Cerebellar nuclear complex (tissue), 1 donor: ENCODE measurements around the gene ERO1A.

Experiments used
- DNase-seq, 2 experiments: peaks; one replicate each; lab custom pipeline; 2025; lab: John Stamatoyannopoulos, UW

ERO1A gene

DNA sequence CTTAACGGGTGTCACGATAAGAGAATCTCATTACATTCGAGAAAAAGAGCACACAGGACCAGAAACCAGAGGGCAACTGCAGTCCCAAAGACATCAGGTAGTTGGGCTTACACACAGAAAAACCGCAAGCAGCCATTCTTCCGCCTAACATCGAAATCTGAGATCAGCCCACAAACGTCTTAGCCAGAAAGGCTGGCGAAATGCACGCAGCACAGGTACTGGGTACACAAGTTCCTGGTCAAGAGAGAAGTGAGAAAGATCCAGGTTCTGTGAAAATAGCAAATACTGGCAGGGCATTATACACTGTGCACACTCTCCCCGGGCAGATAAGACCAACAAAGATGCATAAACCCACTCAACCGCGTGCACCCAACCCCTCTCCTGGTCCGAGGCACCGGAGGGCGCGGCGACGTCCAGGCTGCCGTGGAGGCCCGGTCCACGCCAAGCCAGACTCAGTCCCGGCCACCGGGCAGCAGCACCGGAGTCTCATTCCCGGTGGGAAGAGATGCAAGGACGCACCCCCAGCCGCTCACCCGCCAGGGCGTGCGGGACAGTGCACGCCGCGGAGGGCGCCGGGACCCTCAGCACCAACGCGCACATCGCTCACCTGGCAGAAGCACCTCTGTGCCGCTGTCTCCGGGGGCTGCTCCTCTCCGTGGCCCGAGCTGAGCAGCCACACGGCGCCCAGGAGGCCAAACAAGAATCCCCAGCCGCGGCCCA lies 437 bp downstream of the ERO1A start:
- DNase-seq, result no peak

DNA sequence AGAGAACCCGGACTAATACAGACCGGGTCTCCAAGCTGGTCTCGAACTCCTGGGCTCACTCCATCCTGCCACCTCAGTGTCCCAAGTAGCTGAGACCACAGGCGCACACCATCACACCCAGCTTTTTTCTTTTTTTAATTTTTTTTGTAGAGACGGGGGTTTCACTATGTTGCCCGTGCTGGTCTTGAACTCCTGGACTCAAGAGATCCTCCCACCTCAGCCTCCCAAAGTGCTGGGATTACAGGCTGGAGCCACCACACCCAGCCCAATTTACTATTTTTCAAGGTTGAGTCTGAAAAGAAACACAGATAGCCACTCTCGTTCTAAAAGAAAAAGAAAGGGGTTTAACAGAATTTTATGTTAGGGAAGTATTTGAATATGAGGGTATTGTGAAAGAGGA lies 1.8 kb downstream of the ERO1A start:
- no peak for DNase-seq

DNA sequence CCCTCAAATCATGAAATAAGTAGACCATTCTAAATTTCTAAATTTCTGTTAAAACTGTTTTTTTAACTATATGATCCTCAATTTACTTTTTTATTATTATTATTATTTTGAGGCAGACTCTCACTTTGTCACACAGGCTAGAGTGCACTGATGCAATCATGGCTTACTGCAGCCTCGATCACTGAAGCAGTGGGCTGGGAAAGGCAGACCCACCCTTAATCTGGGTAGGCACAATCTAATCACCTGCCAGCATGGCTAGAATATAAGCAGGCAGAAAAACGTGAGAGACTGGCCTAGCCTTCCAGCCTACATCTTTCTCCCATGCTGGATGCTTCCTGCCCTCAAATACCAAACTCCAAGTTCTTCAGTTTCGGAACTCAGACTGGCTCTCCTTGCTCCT lies 2.3 kb downstream of the ERO1A start:
- DNase-seq, result no peak

DNA sequence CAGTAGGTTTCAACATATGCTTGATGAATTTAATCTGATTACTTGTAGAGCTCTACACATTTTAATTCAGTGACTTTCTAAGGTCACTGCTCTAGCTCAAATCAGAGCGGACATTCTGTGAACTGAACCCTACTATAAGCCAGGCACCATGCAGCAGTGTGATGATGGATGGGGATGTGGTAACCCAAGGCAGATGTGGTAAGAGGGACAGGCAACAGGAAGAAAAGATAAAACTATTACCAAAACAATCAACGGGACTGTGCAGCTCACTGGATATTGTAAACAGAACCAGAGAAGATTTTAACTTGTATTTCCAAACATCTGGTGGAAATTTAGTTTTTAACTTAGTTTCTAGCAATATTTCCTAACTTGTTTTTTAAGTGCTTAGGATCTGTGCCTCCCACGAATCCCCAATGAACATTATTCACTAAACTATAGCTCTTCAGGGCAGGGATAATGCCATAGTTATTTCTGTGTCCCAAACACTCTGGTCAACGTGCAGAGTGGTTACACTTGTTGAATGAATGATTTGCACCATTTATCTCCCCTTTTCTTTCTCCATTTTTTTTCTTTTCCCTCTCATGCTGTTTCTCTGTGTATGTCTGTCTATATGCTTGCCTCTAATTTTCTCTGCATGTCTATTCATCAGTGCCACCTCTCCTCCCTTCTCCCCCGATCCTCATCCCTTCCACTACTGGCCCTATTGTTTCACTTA lies 3.0 kb downstream of the ERO1A start:
- DNase-seq, result no peak

DNA sequence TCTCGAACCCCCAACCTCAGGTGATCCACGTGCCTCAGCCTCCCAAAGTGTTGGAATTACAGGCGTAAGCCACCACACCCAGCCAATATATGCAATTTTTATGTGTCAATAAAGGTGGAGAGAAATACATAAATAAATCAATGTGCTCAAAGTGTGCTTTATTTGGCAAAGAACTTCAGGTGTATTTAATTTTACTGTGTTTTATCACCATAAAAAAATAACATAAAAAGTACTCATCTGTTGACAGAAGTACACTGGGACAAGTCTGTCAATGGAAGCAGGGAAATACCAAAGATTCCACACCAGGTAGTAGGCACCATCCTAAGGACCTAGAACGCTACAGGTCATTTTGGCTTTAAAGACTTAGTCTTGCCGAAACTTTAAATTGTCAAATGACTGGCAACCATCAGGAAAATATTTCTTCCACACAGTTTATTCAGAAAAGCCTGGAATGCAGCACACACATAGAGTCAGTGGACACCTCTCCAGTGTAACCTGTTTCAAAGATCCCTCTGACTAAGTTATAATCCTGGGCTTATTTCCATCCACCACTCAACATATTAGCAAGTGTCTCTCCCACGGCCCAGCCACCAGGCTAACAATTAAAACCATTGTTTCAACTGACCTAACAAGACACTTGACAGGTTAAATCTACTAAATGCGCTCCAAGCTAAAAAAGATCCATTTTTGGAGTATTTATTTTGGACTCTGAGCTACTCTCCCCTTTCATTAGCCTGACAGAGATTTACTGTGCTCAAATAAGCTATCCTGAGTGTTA lies 4.2 kb downstream of the ERO1A start:
- DNase-seq, result no peak

DNA sequence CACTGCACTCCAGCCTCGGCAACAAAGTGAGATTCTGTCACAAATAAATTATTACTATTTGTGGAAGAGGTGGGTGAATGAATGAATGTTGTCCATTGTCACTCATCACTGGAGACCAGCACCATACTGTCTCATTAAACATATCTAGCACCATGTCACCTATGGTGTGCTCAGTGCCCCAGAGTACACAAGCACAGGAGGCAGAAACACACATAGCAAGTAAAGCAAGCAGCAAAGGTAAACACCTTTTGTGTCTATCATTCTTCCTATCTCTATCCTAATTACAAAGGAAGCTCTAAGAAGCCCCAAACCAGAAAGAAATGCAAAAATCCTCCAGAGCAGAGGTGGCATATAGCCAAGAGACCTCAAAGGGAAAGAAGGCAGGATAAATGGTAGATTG lies 9.2 kb downstream of the ERO1A start:
- DNase-seq, result no peak

DNA sequence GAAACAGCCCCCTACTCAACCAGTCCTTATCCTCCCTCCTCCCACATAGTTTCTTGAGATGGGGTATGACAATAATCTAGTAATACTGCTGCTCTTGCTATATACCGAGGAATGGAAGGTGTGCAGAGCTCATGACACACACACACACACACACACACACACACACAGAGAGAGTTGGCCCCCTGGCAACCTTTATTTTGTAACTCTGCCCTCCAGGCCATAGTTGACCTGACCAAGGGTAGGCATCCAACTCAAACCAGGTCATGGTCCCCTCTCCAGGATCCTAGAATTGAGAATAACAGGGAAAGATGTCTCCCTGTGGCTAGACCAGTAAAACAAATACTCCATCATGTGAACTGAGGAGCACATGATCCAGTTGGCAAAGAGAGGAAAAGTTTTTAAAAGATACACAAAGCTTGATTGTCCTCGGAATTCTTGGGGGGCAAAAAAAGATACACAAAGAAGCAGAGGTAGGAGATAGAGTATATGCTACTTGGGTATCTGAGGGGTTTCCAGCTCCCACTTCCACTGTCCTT lies 11.3 kb downstream of the ERO1A start:
- DNase-seq, result no peak

DNA sequence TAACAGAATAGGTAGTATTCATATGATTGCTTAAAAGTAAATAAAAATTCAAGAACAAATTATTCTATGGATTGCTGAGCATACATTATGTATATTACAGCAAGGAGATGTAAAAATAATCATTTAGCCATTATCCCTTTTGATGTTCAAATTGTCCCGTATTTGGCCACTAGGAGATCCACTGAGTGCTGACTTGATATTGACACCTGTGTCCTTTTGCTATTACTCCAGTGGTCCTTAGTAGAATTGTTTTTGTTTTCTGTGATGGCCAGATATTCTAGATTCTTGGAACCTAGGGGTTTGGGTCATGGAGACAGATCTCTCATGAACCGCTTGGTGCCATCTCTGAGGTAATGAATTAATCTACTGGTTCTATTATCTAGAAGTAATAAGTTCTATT lies 16.8 kb downstream of the ERO1A start:
- DNase-seq, result no peak

DNA sequence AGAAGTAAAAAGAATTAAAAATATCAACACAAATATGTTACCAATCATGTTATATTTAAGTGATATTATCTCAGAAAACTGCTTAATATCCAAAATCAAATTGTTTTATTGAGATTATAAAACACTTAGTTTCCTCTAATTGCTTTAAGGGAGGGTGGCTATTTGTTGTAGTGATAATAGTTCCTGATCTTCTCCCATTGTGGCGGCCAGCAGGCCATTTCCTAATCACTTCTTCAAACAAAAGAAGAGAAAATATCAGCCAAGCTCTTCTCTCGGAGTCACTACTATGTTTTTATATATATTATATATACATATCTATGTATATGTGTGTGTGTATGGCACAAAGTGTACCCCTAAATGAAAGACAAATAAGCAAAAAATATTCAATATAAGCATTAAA lies 31.5 kb downstream of the ERO1A start:
- DNase-seq, result no peak

DNA sequence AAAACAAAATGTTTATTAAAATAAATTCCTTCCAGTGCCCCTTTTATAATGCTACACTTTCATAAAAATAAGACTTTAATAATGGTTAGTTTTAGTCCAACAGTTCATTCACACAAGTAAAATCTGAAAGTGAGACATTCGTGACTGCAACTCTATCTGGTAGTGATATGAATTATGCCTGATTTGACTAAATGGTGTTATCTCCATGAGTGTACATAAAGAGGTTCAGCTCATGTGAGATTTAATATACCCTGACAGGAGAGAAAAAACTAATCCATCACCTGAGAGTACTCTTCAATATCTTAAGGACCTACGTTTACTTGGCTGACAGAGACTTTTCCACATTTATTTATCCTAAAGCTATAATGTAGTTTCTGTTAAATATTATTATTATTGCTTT lies 34.0 kb downstream of the ERO1A start:
- no peak for DNase-seq

DNA sequence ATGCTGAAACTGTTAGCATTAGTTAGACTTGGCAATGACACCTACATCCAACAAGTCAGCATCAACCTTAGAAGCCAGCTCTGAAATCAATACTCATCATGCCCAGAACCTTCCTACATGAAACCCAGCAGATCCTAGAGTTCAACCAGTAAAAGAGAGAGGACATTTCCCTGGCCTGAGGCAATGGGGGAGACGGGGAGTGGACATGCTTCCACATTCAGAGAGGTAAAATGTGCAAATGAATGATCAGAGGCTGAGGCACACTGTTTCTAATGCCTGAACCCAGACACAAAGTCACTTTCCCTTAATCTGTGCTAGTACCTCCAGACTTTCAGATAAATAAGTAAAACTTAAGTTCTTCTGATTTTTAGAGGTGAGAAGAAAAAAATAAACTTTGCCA lies 34.5 kb downstream of the ERO1A start:
- DNase-seq, result no peak

DNA sequence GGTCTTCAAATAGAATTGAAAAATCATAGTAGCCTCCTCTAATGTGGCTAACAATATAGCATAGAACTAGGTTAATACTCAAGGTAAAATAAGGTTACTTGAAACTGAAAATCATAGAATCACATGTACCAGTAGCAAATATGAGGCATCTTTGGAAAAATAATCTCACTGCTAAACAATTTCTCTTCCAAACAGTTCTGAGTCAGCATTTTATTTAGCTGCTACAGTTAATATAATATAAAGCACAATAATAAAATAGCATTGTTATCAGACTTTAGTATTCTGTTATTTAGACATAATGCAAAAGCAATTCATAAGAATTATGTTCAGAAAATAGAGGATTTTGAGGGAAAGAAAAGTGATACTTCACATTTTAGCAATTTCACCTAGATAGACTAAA lies 35.0 kb downstream of the ERO1A start:
- no peak for DNase-seq

DNA sequence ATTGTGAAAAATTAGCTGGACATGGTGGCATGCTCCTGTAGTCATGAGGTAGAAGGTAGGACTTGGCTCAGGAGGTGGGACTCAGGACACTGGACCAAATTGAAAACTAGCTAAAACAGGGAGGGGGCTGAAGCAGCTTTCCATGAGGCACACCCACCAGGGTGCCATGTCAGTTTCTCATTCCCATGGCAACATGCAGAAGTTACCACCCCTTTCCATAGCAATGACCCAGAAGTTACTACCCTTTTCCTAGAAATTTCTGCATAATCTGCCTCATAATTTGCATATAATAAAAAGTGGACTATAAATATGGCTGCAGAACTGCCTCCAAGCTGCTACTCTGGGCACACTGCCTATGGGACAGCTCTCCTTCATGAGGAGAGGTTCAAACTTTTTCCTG lies 38.5 kb downstream of the ERO1A start:
- DNase-seq, result no peak

DNA sequence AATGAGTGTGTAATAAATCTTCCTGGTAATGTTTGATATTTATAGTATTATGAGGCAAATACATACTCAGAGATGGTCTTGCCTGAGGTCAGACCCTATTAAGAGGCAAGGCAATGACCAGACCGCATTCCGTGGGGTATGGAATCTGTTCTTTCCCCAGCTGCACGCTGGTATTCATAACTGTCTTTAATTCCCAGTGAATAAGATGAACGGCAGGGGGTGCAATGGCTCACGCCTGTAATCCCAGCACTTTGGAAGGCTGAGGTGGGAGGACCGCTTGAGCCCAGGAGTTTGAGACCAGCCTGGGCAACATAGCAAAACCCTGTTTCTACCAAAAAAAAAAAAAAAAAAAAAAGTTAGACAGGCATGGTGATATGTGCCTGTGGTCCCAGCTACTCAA lies 44.6 kb downstream of the ERO1A start:
- no peak for DNase-seq

DNA sequence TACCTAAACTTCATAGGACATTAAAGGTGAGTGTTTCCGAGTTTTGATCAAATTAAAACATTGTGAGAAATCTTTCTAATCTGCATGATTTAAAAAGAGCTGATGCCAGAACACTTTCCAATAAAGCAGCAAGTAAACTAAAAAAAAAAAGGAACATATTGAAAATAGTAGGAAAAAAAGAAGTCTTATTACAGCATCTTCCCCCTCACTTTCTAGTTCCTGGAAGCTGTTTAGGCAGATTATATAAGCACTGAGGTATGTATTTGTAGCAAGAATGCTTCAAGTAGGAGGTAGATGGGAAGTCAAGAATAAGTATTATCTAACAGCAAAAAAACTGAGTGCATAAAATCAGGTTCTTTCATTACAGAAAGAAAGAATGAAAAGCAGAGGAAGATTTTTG lies 45.8 kb downstream of the ERO1A start:
- no peak for DNase-seq

DNA sequence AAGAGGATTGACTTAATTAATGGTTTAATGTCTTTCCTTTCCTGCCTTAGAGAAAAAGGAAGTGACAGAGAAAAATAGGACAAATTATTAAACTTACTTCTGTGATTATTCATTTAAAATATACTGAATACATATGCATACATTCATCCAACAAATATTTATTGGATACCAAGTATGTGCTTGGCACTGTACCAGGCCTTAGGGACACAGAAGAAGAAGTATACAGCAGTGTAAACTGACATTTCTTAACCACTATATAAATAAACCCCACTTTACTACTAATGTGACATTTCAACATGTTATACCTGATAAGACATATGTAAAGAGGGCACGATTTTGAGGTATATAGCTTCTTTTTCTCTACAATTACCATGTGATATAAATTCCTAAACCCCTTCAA lies 53.6 kb downstream of the ERO1A start:
- DNase-seq, result no peak

DNA sequence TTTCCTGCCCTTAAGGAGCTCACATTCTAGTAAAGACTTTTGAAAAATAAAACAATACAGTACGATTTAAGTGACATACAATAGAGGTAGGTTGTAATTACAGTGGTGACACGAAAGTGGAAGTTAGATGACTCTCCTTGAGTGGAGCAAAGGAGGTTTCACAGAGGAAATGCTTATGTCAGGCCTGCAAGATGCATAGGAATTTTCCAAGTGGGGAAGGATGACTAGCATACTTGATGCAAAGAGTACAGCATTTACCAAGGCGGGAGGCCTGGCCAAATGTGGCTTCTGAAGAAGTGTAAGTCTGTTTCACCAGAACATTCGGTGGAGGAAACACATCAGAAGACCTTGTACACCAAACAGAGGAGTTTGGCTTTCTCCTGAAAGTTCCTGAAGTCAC lies 55.2 kb downstream of the ERO1A start:
- DNase-seq, result no peak

DNA sequence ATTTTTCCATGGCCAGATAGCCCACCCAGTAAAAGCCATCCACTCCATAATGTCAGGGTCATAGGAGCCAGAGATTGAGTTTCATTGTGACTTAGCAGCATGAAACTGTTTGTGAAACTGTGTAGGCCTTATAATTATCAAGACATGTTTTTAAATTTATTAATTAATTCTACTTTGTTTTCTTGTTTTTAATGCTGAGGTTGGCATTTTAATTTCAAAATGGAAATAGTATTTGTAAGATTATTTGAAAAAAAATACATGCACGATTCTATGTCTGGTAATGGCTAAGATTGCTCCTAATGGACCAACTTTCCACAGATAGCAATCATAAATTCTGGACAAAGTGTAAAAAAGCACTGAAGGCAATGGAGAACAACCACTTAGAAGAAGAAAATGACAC lies 75.7 kb downstream of the ERO1A start:
- DNase-seq, result no peak

DNA sequence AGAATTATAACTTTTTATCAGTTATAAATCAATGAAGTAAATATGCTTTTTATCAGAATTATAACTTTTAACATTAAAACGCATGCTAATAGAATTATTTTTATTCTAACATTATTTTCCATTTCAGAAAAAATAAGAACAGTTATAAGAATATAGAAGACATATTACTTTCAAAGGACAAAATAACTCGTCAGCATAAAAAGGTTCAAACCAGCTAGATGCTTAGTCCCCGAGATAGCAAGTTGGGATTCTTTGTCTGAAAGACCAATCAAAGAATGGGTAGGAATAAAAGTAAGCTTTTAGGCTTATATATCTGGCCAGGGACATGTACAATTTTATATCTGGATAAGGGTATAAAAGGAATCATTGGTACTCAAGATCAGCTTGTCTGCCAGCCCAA lies 76.8 kb downstream of the ERO1A start:
- no peak for DNase-seq

DNA sequence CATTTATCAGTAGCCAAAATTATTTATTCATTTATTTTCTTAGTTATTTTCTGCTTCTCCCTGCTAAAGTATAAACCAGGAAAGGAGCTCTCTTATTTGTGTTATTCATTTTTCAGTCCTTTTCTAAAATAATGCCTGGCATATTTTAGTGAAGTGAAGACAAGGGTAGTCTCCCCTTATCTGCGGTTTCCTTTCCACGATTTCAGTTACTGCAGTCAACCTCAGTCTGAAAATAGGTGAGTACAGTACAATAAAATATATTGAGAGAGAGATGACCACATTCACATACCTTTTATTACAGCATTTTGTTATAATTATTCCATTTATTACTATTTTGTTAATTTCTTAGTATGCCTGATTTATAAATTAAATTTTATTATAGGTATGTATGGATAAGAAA lies 85.2 kb downstream of the ERO1A start:
- no peak for DNase-seq

DNA sequence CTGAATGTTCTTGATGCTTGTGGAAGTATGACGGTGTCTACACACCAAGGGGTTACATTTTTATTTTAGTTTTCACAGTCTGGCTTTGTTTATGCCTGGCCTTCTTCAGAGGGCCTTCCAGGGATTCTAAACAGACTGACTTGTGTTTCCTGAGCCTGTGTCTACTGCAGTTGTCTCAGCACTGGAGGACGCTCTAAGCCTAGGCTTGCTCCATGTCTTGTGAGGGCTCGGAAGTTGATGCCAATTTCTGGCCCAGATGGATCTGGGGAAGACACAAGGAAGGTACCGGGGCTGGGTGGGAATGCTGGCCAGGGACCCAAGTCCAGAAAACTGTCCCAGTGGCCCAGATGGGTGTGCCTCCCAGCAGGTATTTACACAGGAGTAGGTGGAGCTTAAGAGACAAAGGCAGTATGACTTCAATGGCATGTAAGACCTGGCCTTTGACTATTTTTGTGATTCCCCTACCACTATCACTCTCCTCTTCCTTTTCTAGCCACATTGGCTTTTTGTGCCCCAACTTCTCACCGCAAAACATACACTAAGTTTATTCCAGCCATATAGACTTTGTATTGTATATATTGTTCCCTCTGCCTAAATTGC lies 85.8 kb downstream of the ERO1A start:
- no peak for DNase-seq

DNA sequence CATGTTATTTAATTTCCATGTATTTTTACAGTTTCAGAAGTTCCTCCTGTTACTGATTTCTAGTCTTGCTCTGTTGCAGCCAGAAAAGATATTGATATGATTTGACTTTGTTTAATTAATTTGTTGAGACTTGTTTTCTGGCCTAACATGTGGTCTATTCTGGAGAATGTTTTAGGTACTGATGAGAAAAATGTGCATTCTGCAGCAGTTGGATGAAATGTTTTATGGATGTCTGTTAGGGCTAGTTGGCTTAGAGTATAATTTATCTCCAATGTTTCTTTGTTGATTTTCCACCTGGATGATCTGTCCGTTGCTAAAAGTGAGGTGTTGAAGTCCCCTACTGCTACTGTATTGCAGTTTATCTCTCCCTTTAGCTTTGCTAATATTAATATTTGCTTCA lies 88.3 kb downstream of the ERO1A start:
- DNase-seq, result peak in 1 of 2 experiments; percentile 13

DNA sequence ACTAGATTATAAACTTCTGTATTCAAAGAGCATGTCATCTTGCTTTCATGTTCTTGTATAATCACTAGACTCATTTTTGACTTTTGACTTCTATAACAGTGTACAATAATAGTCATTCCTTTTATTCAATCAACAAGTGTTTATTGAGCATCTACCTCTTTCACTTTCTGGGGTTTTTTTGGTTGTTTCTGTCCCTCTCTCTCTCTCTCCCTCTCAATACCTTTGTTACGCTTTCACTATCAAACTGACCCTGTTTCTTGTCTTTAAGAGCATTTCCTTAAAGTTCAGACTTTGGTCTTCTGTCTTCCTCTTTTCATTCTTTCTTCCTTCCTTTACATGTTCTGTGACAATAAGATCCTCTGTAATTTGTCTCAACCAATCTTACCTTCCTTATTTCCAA lies 93.2 kb downstream of the ERO1A start:
- no peak for DNase-seq
